K562 (cell line): ENCODE measurements around the gene SLC39A12. TPM values are rescaled to one million over a fixed set of nuclear protein-coding genes. Genes with fewer than 3 reads are reported as not detected.

ENCODE experiments used
- ATAC-seq: fragments of 200-7000 bp; cut with Tn5 transposase; 3 replicates; pipeline ENCODE4 v1.9.1; 2020; ENCODE audit warnings: moderate library complexity
- BruUV-seq: library from RNA; stranded (reverse); fragments of 400-500 nt; replicated peaks from 2 replicates; lab custom pipeline; 2021; lab: Mats Ljungman, UMichigan
- CTCF ChIA-PET: fragments of 300-600 bp; formaldehyde crosslinking; extraction: SDS; loops from one replicate; lab custom pipeline; 2021; ENCODE audit warnings: low intra/inter-chr PET ratio; lab: Yijun Ruan, JAX
- POLR2A ChIA-PET: fragments of 300-600, 350-650 bp; sonication (Branson Sonifier 250); formaldehyde crosslinking; extraction: SDS; loops from one replicate; lab custom pipeline; 2021; ENCODE audit warnings: antibody characterized with exemption, inconsistent platforms; lab: Yijun Ruan, JAX
- DNase-seq, 4 experiments: peaks; one replicate each; pipeline versions ENCODE4 v3.0.0 to v3.0.0-alpha.2; 2011 to 2018; ENCODE audit warnings: low spot score in 3 of 4, mixed read lengths in 3 of 4; ENCODE audit errors: extremely low read depth in 1 of 4
- FAIRE-seq: peaks from 2 replicates; lab custom pipeline; 2011; peaks lifted over from hg19 to GRCh38; lab: Jason Lieb, UNC
- H2AFZ ChIP-seq: 2 replicates; pipeline ENCODE4 v1.6.0; 2011; ENCODE audit warnings: low read depth, low read length, control low read depth, inconsistent platforms
- H3K27ac ChIP-seq: fragments of 200-600 bp; 3 replicates; pipeline ENCODE4 v1.8.0; 2011; ENCODE audit warnings: low read depth, mild to moderate bottlenecking, control low read depth, inconsistent platforms, low read length, moderate library complexity, mixed read lengths; ENCODE audit errors: extremely low read depth
- H3K27me3 ChIP-seq, 2 experiments: fragments of 300-600 bp in 1 of 2; 2 replicates in 1 of 2; 3 replicates in 1 of 2; pipeline versions ENCODE4 v1.6.0 to v1.8.0; 2011; ENCODE audit warnings: inconsistent platforms in 2 of 2, low read length in 2 of 2, mild to moderate bottlenecking in 1 of 2, mixed read lengths in 1 of 2, moderate library complexity in 1 of 2; ENCODE audit not compliant: control insufficient read depth in 2 of 2, insufficient read depth in 2 of 2
- H3K36me3 ChIP-seq: fragments of 300-600 bp; 3 replicates; pipeline ENCODE4 v1.8.0; 2011; ENCODE audit warnings: mild to moderate bottlenecking, low read length, inconsistent platforms; ENCODE audit not compliant: control insufficient read depth, insufficient read depth
- H3K4me1 ChIP-seq, 2 experiments: fragments of 200-600 bp in 1 of 2; replicated peaks in 1 of 2; 2 replicates in 1 of 2; 3 replicates in 1 of 2; pipeline versions ENCODE4 v1.5.1 to v1.8.0; 2011; ENCODE audit warnings: inconsistent platforms in 2 of 2, low read length in 2 of 2, mild to moderate bottlenecking in 1 of 2, mixed read lengths in 1 of 2, moderate library complexity in 1 of 2; ENCODE audit not compliant: control insufficient read depth in 2 of 2, insufficient read depth in 2 of 2
- H3K4me2 ChIP-seq: 2 replicates; pipeline ENCODE4 v1.6.1; 2011; ENCODE audit warnings: low read length, control low read depth, inconsistent platforms, mixed read lengths; ENCODE audit not compliant: insufficient read depth
- H3K4me3 ChIP-seq: fragments of 200-600 bp; sonication (generic), shearing (Covaris generic); 2 replicates; pipeline ENCODE4 v1.5.1; 2016; ENCODE audit warnings: control low read depth, inconsistent platforms
- H3K79me2 ChIP-seq: fragments of 200-600 bp; 3 replicates; pipeline ENCODE4 v1.8.0; 2011; ENCODE audit warnings: low read length, inconsistent platforms; ENCODE audit not compliant: control insufficient read depth, insufficient read depth
- H3K9ac ChIP-seq, 2 experiments: 2 replicates each; pipeline versions ENCODE4 v1.6.0 to v1.6.1; 2011; ENCODE audit warnings: low read depth in 2 of 2, low read length in 2 of 2, control low read depth in 1 of 2, inconsistent platforms in 1 of 2, mild to moderate bottlenecking in 1 of 2, mixed read lengths in 1 of 2; ENCODE audit not compliant: insufficient read depth in 1 of 2
- H3K9me1 ChIP-seq: one replicate; pipeline ENCODE4 v1.6.0; 2011; ENCODE audit warnings: inconsistent platforms, mild to moderate bottlenecking, low read length, moderate library complexity; ENCODE audit not compliant: control insufficient read depth, insufficient read depth
- H3K9me3 ChIP-seq: replicated peaks from 2 replicates; pipeline ENCODE4 v1.5.1; 2011; ENCODE audit warnings: low read depth, low read length, inconsistent platforms; ENCODE audit not compliant: control insufficient read depth, insufficient read depth
- H4K20me1 ChIP-seq: replicated peaks from 2 replicates; pipeline ENCODE4 v1.6.1; 2011; ENCODE audit warnings: low read length, inconsistent platforms, mixed read lengths; ENCODE audit not compliant: control insufficient read depth, insufficient read depth
- GTF2E2 ChIP-seq: fragments of 200-800 bp; sonication (Bioruptor generic); IDR thresholded peaks from 2 replicates; pipeline ENCODE4 v1.6.1; 2016; ENCODE audit warnings: missing genetic modification characterization, missing compliant biosample characterization
- ZEB2 ChIP-seq: fragments of 450-650 bp; IDR thresholded peaks from 2 replicates; pipeline ENCODE4 v1.6.1; 2016
- ZHX1 ChIP-seq: fragments of 150-350 bp; conservative IDR thresholded peaks from 2 replicates; pipeline ENCODE4 v1.6.1; 2014; ENCODE audit warnings: low read length
- ZNF124 ChIP-seq: sonication (generic); formaldehyde crosslinking; IDR thresholded peaks from 2 replicates; pipeline ENCODE4 v1.8.1; 2022; ENCODE audit warnings: missing genetic modification reagents
- WGBS: fragments of 100-300 bp; shearing (Covaris generic); methylation state at CpG from one replicate; pipeline ENCODE4 v1.1.6; 2016; ENCODE audit warnings: low coverage, mixed read lengths; ENCODE audit not compliant: insufficient coverage; ENCODE audit errors: missing lambda C conversion rate; 5-methylcytosine and 5-hydroxymethylcytosine counted together
- in situ Hi-C: fragments of 300-500 bp; cut with MboI; formaldehyde crosslinking; loops from 4 replicates; pipeline ENCODE4 v1.15.0; 2018; ENCODE audit warnings: inconsistent platforms, mixed read lengths
- intact Hi-C: fragments of 100-400 bp; cut with micrococcal nuclease; formaldehyde crosslinking; loops from 2 replicates; pipeline ENCODE4 v1.14.2; 2022
- polyA plus RNA-seq, 8 experiments: library from polyadenylated mRNA; depleted of rRNA in 4 of 8; stranded (reverse) in 5 of 8; unstranded in 3 of 8; fragments of >200 nt; fragmentation: Nextera tagmentation in 2 of 8; fragmentation: Illumina TruSeq in 1 of 8; extraction: Ambion mirVana in 2 of 8; extraction: Trizol in 1 of 8; gene quantifications; 2 replicates each; pipeline versions ENCODE4 v1.2.1 to v1.2.3, GENCODE V29; 2011 to 2014; ENCODE audit warnings: inconsistent platforms in 1 of 8, missing spikeins in 1 of 8
- total RNA-seq, 7 experiments: library from RNA; depleted of rRNA in 6 of 7; stranded (reverse); fragments of >200 nt in 6 of 7; fragmentation: Illumina TruSeq in 2 of 7; extraction: Trizol in 2 of 7; gene quantifications; 2 replicates each; pipeline versions ENCODE4 v1.2.1 to v1.2.3, GENCODE V29; 2011 to 2021; ENCODE audit warnings: low replicate concordance in 1 of 7
- TF ChIP-seq, protein P1 (sequence below), 2 experiments: fragments of 150-350 bp in 1 of 2; IDR thresholded peaks; 2 replicates each; pipeline ENCODE4 v1.6.1; 2012 to 2016; ENCODE audit warnings: low read depth in 2 of 2, low read length in 2 of 2, mild to moderate bottlenecking in 1 of 2, moderate library complexity in 1 of 2

The SLC39A12 gene
- total and polyA plus RNA-seq, 9 of the 15 experiments (the other 6 are each of a cell fraction or from before 2014, with no cell fraction given), result not detected

DNA sequence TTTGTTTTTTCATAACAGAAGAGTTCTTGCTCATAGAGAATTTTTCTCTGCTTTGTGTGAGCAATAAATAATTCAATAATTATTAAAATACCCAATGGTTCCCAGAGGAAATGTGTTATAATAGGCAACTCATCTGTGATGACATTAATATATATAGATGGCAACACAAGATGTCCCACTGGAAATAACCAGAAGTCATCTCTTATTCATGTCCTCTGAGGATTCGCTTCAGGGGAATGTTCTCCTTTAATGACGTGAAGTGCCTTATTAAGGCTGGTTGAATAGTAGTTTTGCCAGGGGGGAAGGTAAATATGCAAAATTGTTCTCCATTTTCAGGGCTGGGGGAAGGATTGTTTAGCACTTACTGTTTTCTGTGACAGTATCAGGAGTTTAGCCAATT is 3.1 kb downstream of the SLC39A12 start:
- Histone ChIP-seq H3K27ac (no peak overlapping the region), H3K4me3 (no peak overlapping the region), H3K4me1 (peaks cover 0 to 4% of the 10 kb centered on the region in 2 experiments; a peak in 1 of 5 replicates), H3K27me3 (peaks cover 0 to 7% of the 10 kb centered on the region in 2 experiments; a peak in 2 of 5 replicates), H3K9me3 (no peaks in the 10 kb centered on the region), H3K4me2 (no peak overlapping the region), H4K20me1 (no peaks in the 10 kb centered on the region), H2AFZ (no peak overlapping the region), H3K79me2 (no peaks in the 10 kb centered on the region), H3K9me1 (no peaks in the 10 kb centered on the region), H3K36me3 (no peaks in the 10 kb centered on the region), H3K9ac (no peak overlapping the region)
- POLR2A ChIA-PET, result no interaction called here
- CTCF ChIA-PET, result no interaction called here
- no peak for FAIRE-seq
- TF ChIP-seq, protein P1, sequence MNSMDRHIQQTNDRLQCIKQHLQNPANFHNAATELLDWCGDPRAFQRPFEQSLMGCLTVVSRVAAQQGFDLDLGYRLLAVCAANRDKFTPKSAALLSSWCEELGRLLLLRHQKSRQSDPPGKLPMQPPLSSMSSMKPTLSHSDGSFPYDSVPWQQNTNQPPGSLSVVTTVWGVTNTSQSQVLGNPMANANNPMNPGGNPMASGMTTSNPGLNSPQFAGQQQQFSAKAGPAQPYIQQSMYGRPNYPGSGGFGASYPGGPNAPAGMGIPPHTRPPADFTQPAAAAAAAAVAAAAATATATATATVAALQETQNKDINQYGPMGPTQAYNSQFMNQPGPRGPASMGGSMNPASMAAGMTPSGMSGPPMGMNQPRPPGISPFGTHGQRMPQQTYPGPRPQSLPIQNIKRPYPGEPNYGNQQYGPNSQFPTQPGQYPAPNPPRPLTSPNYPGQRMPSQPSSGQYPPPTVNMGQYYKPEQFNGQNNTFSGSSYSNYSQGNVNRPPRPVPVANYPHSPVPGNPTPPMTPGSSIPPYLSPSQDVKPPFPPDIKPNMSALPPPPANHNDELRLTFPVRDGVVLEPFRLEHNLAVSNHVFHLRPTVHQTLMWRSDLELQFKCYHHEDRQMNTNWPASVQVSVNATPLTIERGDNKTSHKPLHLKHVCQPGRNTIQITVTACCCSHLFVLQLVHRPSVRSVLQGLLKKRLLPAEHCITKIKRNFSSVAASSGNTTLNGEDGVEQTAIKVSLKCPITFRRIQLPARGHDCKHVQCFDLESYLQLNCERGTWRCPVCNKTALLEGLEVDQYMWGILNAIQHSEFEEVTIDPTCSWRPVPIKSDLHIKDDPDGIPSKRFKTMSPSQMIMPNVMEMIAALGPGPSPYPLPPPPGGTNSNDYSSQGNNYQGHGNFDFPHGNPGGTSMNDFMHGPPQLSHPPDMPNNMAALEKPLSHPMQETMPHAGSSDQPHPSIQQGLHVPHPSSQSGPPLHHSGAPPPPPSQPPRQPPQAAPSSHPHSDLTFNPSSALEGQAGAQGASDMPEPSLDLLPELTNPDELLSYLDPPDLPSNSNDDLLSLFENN (IDR thresholded peaks at IDR 0.05; ENCODE audit: low read depth in 2 of 2, low read length in 2 of 2), result no peak
- TF ChIP-seq ZEB2 (no peak), GTF2E2 (no peak), ZHX1 (no peak), ZNF124 (CRISPR knock-in tag) (no peak)
- 6% methylated on average over 2 of the region's 2 CpGs for WGBS
- intact Hi-C loops (no loop called here), in situ Hi-C loops (no loop called here)
- DNase-seq, result no peak
- ATAC-seq, result no peak
- BruUV-seq, result no TSS peak
